Rectal smooth muscle tissue (tissue), 1 donor: Measurements from ENCODE around the gene CDK19.

Experiments used
- H3K27ac ChIP-seq: one replicate; pipeline ENCODE4 v1.7.0; 2013; ENCODE audit warnings: low read depth, low read length, inconsistent platforms
- H3K27me3 ChIP-seq: one replicate; pipeline ENCODE4 v1.7.0; 2013; ENCODE audit warnings: low read length; ENCODE audit not compliant: control insufficient read depth, insufficient read depth
- H3K36me3 ChIP-seq: one replicate; pipeline ENCODE4 v1.7.0; 2013; ENCODE audit warnings: low read length; ENCODE audit not compliant: control insufficient read depth, insufficient read depth
- H3K4me1 ChIP-seq: one replicate; pipeline ENCODE4 v1.7.0; 2013; ENCODE audit warnings: low read length; ENCODE audit not compliant: control insufficient read depth, insufficient read depth
- H3K4me3 ChIP-seq: one replicate; pipeline ENCODE4 v1.7.0; 2013; ENCODE audit warnings: low read length
- H3K9ac ChIP-seq: one replicate; pipeline ENCODE4 v1.7.0; 2013; ENCODE audit warnings: low read length

Gene CDK19

DNA sequence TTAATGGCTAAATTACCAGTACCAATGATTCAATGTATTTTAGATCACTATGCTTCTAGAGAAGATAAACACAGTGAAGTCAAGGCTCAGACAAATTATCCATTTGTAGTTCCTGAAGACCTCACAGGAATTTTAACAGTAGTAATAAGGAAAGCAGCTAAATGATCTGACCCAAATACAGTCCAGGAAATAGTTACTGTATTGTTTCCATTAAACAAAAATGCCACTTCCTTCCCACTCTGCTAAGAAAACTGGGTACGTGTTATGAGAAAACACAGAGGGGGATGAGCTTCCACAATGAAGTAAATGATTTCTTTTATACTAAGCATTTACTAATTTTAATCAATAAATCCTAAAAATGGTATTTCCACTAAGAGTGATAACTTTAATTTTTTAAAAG lies 127.9 kb downstream of the CDK19 start:
- Histone ChIP-seq H3K36me3 (no peaks in the 10 kb centered on the region), H3K9ac (no peak overlapping the region), H3K4me1 (no peaks in the 10 kb centered on the region), H3K4me3 (no peak overlapping the region), H3K27me3 (no peaks in the 10 kb centered on the region), H3K27ac (no peak overlapping the region)

- Histone ChIP-seq H3K36me3 (no peaks in the 10 kb centered on the region), H3K27me3 (no peaks in the 10 kb centered on the region), H3K4me1 (no peaks in the 10 kb centered on the region), H3K27ac (no peak overlapping the region), H3K4me3 (no peak overlapping the region), H3K9ac (no peak overlapping the region)
Measured at GRCh38 chr6:110683241-110683640, 132.0 kb downstream of the CDK19 start.

DNA sequence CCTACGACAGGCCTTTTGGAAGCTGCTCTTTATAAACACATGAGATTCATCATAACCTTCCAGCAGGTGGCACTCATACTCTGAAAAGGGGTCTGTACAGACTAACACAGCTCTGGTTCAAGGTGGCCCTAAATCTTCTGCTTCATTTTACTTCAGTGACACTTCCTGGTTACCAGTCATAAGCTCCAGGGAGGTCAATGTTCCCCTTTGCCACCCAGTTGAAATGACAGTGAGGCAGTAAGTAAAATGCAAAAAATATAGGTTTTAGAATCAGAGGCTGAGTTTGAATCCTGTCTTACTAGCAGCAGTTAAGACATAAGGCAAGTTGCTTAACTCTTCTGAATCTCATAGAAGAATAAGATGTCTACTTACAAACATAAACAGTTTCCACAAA lies 132.8 kb downstream of the CDK19 start:
- H3K4me1 ChIP-seq, result no peaks in the 10 kb centered on the region
- H3K9ac ChIP-seq, result no peak overlapping the region
- no peak overlapping the region for H3K27ac ChIP-seq
- no peaks in the 10 kb centered on the region for H3K36me3 ChIP-seq
- H3K27me3 ChIP-seq, result no peaks in the 10 kb centered on the region
- no peak overlapping the region for H3K4me3 ChIP-seq

- H3K4me1 ChIP-seq, result no peaks in the 10 kb centered on the region
- H3K27me3 ChIP-seq, result no peaks in the 10 kb centered on the region
- no peak overlapping the region for H3K4me3 ChIP-seq
- no peak overlapping the region for H3K27ac ChIP-seq
- no peak overlapping the region for H3K9ac ChIP-seq
- H3K36me3 ChIP-seq, result no peaks in the 10 kb centered on the region
Measured at GRCh38 chr6:110681543-110682459, 133.5 kb downstream of the CDK19 start.

- no peaks in the 10 kb centered on the region for H3K36me3 ChIP-seq
- no peak overlapping the region for H3K9ac ChIP-seq
- H3K4me3 ChIP-seq, result no peak overlapping the region
Measured at GRCh38 chr6:110676396-110676795, 138.9 kb downstream of the CDK19 start.

GRCh38 chr6:110674096-110674495 lies 141.2 kb downstream of the CDK19 start:
- Histone ChIP-seq H3K9ac (no peak overlapping the region), H3K27ac (no peak overlapping the region), H3K27me3 (no peaks in the 10 kb centered on the region)

More at GRCh38 chr6:110676396-110676795, 138.9 kb downstream of the CDK19 start:
- H3K27me3 ChIP-seq, result no peaks in the 10 kb centered on the region
- H3K4me1 ChIP-seq, result no peaks in the 10 kb centered on the region
- H3K27ac ChIP-seq, result no peak overlapping the region

DNA sequence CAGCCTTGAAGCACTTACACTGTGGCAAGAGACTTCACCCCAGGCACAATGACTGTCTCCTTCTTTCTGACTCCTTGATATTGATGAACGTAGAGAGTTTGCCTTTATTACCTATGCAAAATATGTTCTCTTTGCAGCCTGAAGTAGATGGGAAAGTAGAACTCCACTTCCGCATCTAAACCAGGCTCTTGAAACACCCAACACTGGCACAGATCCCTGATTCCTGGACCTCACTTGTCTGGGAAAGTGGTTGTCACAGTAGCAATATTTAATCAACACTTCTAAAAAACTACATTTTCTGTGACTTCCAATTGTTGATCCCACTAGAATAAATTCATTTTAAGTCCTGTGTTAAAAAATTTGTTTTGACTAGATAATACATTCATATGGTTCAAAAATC lies 143.1 kb downstream of the CDK19 start:
- H3K27ac ChIP-seq, result no peak overlapping the region
- no peaks in the 10 kb centered on the region for H3K4me1 ChIP-seq
- no peak overlapping the region for H3K4me3 ChIP-seq
- no peaks in the 10 kb centered on the region for H3K27me3 ChIP-seq
- H3K9ac ChIP-seq, result no peak overlapping the region
- no peaks in the 10 kb centered on the region for H3K36me3 ChIP-seq

More at GRCh38 chr6:110674096-110674495, 141.2 kb downstream of the CDK19 start:
- no peak overlapping the region for H3K4me3 ChIP-seq
- H3K36me3 ChIP-seq, result no peaks in the 10 kb centered on the region
- H3K4me1 ChIP-seq, result no peaks in the 10 kb centered on the region

- no peaks in the 10 kb centered on the region for H3K27me3 ChIP-seq
- no peaks in the 10 kb centered on the region for H3K4me1 ChIP-seq
- no peak overlapping the region for H3K27ac ChIP-seq
- no peak overlapping the region for H3K9ac ChIP-seq
- H3K4me3 ChIP-seq, result no peak overlapping the region
- no peaks in the 10 kb centered on the region for H3K36me3 ChIP-seq
Measured at GRCh38 chr6:110671447-110671846, 143.8 kb downstream of the CDK19 start.

GRCh38 chr6:110665600-110665999 lies 149.7 kb downstream of the CDK19 start:
- H3K27ac ChIP-seq, result no peak overlapping the region
- H3K9ac ChIP-seq, result no peak overlapping the region
- no peaks in the 10 kb centered on the region for H3K36me3 ChIP-seq
- no peaks in the 10 kb centered on the region for H3K27me3 ChIP-seq
- no peak overlapping the region for H3K4me3 ChIP-seq
- H3K4me1 ChIP-seq, result no peaks in the 10 kb centered on the region

GRCh38 chr6:110664933-110665332 lies 150.3 kb downstream of the CDK19 start:
- H3K4me1 ChIP-seq, result no peaks in the 10 kb centered on the region
- H3K4me3 ChIP-seq, result no peak overlapping the region
- no peaks in the 10 kb centered on the region for H3K36me3 ChIP-seq
- H3K9ac ChIP-seq, result no peak overlapping the region
- H3K27ac ChIP-seq, result no peak overlapping the region
- no peaks in the 10 kb centered on the region for H3K27me3 ChIP-seq

- Histone ChIP-seq H3K27ac (no peak overlapping the region), H3K4me1 (no peaks in the 10 kb centered on the region)
Measured at GRCh38 chr6:110662490-110663211, 152.6 kb downstream of the CDK19 start.

GRCh38 chr6:110661414-110661813 lies 153.9 kb downstream of the CDK19 start:
- Histone ChIP-seq H3K4me1 (no peaks in the 10 kb centered on the region), H3K4me3 (no peak overlapping the region), H3K27ac (no peak overlapping the region), H3K36me3 (no peaks in the 10 kb centered on the region), H3K27me3 (no peaks in the 10 kb centered on the region), H3K9ac (no peak overlapping the region)

More at GRCh38 chr6:110662490-110663211, 152.6 kb downstream of the CDK19 start:
- H3K9ac ChIP-seq, result no peak overlapping the region
- no peaks in the 10 kb centered on the region for H3K36me3 ChIP-seq
- no peak overlapping the region for H3K4me3 ChIP-seq
- no peaks in the 10 kb centered on the region for H3K27me3 ChIP-seq
